ENCODE measurements around the gene PIGV.

PIGV gene

DNA sequence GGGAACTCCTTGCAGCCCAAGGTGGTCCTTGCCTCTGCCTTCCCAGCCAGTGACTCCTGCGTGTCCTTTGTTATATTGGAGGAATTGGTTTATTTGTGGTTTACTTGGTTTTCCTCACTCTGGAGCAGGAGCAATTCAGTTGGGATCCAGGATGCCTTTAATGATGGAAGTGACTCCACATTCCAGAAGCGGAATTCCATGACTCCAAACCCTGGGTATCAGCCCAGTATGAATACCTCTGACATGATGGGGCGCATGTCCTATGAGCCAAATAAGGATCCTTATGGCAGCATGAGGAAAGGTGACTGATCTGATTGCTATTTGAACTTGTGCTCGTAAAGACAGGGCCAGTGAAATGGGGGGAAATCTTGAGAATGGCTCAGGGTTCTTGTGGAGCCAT lies 15.1 kb upstream of the PIGV start:
- no peak for TF ChIP-seq CTCF (IDR thresholded peaks at IDR 0.05; ENCODE audit: control insufficient read depth, extremely low read depth, insufficient read depth)
- H3K4me3 ChIP-seq (ENCODE audit: low read depth, low read length): no peak overlapping the region
- DNase-seq (ENCODE audit: low read depth): no peak

GRCh38 chr1:26774462-26774861 lies 13.3 kb upstream of the PIGV start:
- H3K4me3 ChIP-seq (ENCODE audit: low read depth, low read length): no peak overlapping the region
- TF ChIP-seq CTCF (IDR thresholded peaks at IDR 0.05; ENCODE audit: control insufficient read depth, extremely low read depth, insufficient read depth): no peak
- no peak for DNase-seq (ENCODE audit: low read depth)

DNA sequence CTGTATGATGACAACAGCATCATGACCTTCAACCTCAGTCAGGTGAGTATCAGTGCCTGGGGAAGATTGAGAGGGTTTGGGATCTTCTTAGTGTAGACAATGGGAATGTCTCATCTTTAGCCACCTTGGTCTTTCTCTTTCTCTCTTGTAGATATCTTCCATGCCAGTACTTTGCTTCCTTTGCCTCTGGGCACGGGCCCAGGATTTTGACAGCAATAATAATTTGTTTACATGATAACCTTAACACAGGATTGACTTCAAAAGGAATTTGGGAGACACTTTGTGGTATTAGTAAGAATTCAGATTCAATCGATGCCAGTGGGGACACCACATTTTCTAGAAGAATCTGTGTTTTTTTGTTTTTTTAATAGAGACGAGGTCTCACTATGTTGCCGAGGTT lies 12.1 kb upstream of the PIGV start:
- no peak overlapping the region for H3K4me3 ChIP-seq (ENCODE audit: low read depth, low read length)
- no peak for TF ChIP-seq CTCF (IDR thresholded peaks at IDR 0.05; ENCODE audit: control insufficient read depth, extremely low read depth, insufficient read depth)
- no peak for DNase-seq (ENCODE audit: low read depth)

- no peak for TF ChIP-seq CTCF (IDR thresholded peaks at IDR 0.05; ENCODE audit: control insufficient read depth, extremely low read depth, insufficient read depth)
- H3K4me3 ChIP-seq (ENCODE audit: low read depth, low read length): no peak overlapping the region
- DNase-seq (ENCODE audit: low read depth): no peak
Observed at GRCh38 chr1:26779098-26779668, 8.6 kb upstream of the PIGV start.

- no peak for TF ChIP-seq CTCF (IDR thresholded peaks at IDR 0.05; ENCODE audit: control insufficient read depth, extremely low read depth, insufficient read depth)
- no peak overlapping the region for H3K4me3 ChIP-seq (ENCODE audit: low read depth, low read length)
- no peak for DNase-seq (ENCODE audit: low read depth)
Observed at GRCh38 chr1:26780344-26780957, 7.3 kb upstream of the PIGV start.

GRCh38 chr1:26781206-26781825 lies 6.4 kb upstream of the PIGV start:
- no peak for TF ChIP-seq CTCF (IDR thresholded peaks at IDR 0.05; ENCODE audit: control insufficient read depth, extremely low read depth, insufficient read depth)
- H3K4me3 ChIP-seq (ENCODE audit: low read depth, low read length): no peak overlapping the region
- no peak for DNase-seq (ENCODE audit: low read depth)

Data from LNCaP clone FGC (cell line).